ENCODE measurements around the gene SNX9.

GRCh38 chr6:157808405-157808950 is 14.6 kb upstream of the SNX9 start:
- TF ChIP-seq CTCF (IDR thresholded peaks at IDR 0.05; ENCODE audit: poor library complexity, severe bottlenecking) (no peak), RAD21 (conservative IDR thresholded peaks at IDR 0.05) (no peak), TAF1 (IDR thresholded peaks at IDR 0.05; ENCODE audit: low read depth) (no peak), EP300 (conservative IDR thresholded peaks at IDR 0.05; ENCODE audit: poor library complexity, severe bottlenecking) (no peak), POLR2AphosphoS5 (IDR thresholded peaks at IDR 0.05) (no peak)

All from neural cell (in vitro differentiated cells).